HG03378 (cell line): ENCODE data around the gene ZNF568.

Source experiments
- ATAC-seq: cut with Tn5 transposase; IDR thresholded peaks from one replicate; pipeline ENCODE4 v1.9.1; 2021; ENCODE audit warnings: mild to moderate bottlenecking, moderate library complexity; ENCODE audit not compliant: unreplicated experiment

Gene ZNF568

DNA sequence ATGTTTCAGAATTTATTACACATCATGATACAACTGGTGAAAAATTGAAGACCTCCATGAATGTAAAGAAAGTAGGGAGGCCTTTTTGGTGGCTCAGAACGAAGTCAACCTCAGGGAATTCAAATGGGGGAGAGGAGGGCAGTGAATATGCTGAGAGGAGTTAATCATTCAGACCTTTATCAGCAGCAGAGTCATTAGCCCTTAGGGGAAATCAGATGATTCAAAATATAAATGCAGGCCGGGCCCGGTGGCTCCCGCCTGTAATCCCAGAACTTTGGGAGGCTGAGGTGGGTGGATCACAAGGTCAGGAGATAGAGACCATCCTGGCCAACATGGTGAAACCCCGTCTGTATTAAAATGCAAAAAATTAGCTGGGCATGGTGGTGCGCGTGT lies 81.7 kb downstream of the ZNF568 start:
- ATAC-seq, result no peak

- no peak for ATAC-seq
Measured at GRCh38 chr19:36999313-36999712, 83.2 kb downstream of the ZNF568 start.

DNA sequence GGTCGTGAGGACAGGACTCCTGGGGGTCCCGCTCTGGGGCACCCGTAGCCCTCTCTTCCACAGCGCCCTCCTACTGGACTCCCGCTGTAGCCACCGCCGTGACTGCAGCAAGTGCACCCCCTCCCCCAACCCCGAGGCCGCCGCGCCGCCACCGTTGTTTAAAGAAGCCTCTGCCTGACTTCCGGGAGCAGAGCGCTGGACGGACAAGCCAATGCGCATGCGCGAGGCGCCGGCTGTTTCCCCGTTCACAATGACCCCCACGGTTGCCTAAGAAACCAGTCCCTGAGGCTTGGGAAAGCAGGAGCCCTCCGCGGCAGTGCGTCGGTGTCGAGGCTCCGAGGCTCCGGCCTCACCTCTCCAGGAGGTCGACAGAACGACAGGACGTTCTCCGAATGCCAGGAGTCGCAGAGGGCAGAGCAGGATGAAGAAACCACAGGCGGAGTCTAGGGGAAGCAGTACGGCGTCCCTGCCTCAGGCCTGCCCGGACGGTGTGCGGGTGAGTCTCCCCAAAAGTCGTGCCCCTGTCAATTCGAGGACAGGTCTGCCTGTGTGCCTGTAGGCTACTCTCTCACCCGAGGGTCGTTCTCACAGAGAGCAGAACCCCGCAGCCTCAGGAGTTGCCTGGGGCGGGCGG lies 91.6 kb downstream of the ZNF568 start:
- ATAC-seq, result no peak

DNA sequence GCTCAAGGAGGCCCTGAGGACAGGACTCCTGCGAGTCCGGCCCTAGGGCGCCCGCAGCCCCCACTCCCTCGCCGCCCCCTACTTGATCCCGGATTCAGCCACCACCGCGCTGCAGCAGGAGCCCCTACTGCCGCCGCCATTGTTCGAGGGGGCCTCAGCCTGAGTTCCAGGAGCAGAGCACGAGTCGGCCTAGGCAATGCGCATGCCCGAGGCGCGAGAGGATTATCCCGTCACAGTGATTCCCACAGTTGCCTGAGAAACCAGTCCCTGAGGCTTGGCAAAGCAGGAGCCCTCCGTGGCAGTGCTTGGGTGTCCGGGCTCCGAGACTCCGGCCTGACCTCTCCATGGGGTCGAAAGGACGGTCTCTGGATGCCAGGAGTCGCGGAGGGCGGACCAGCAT lies 93.7 kb downstream of the ZNF568 start:
- no peak for ATAC-seq

GRCh38 chr19:37012093-37012745 lies 96.1 kb downstream of the ZNF568 start:
- no peak for ATAC-seq

DNA sequence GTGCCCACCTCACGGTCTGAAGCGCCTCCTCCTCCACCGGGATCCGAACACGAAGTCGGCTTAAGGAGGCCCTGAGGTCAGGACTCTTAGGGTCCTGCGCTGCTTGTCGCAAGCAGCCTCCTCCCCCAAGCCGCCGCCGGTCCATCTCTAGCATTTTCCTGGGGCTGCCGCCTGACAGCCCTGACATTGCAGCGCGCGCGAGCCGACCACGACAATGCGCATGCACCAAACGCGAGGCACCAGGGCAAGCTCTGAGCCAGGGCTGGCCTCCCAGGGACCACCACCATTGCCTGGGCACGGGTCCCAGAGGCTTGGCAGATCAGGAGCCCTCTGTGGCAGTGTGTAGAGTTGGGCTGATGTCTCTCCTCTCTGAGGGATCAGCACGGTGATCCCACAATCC lies 98.3 kb downstream of the ZNF568 start:
- no peak for ATAC-seq

DNA sequence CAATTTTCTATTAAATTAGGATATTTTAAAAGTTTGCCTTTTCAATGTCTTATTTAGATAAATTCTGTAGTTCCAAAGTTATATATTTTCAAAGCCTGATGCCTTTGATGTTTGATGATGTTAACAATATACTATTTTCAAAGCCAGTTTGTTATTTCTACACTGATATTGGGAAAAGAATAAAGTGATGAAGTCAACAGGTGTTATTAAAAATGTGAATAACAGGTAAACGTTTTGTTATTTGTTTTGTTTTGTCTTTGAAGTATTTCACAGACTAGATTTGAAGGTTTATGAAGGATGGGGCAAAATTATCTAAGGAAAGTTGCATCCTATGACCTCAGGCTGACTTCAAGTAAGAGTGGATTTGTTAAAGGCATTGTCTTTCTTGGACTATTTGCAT lies 129.0 kb downstream of the ZNF568 start:
- ATAC-seq, result no peak
